GM12878 (cell line): Measurements from ENCODE around the gene M1AP.

Experiments used
- BCL11A ChIP-seq: IDR thresholded peaks from 2 replicates; pipeline ENCODE4 v1.6.1; 2011; ENCODE audit warnings: low read depth, low read length
- CHD1 ChIP-seq: IDR thresholded peaks from 2 replicates; pipeline ENCODE4 v1.6.1; 2012; ENCODE audit warnings: low read depth, low read length, improper control_type of control experiment
- HDAC2 ChIP-seq: fragments of 200-600 bp; sonication (generic); IDR thresholded peaks from 2 replicates; pipeline ENCODE4 v1.6.1; 2017
- JUND ChIP-seq: IDR thresholded peaks from 2 replicates; pipeline ENCODE4 v1.6.1; 2012; ENCODE audit warnings: low read depth, mild to moderate bottlenecking, low read length, improper control_type of control experiment, moderate library complexity
- POLR2A ChIP-seq: IDR thresholded peaks from 2 replicates; pipeline ENCODE4 v1.6.1; 2011; ENCODE audit warnings: low read depth, mild to moderate bottlenecking, low read length
- SP1 ChIP-seq: IDR thresholded peaks from one replicate; pipeline ENCODE4 v1.6.1; 2011; ENCODE audit warnings: low read depth, low read length
- TBL1XR1 ChIP-seq: IDR thresholded peaks from 2 replicates; pipeline ENCODE4 v1.6.1; 2012; ENCODE audit warnings: low read depth, low read length, improper control_type of control experiment
- ZSCAN29 ChIP-seq: fragments of 450-650 bp; IDR thresholded peaks from 2 replicates; pipeline ENCODE4 v1.6.1; 2017; ENCODE audit warnings: mild to moderate bottlenecking, moderate library complexity
- TF ChIP-seq, protein P1 (sequence below): IDR thresholded peaks from 2 replicates; pipeline ENCODE4 v1.6.1; 2012; ENCODE audit warnings: low read length, inconsistent platforms
- TF ChIP-seq, protein P2 (sequence below), 3 experiments: IDR thresholded peaks in 2 of 3; conservative IDR thresholded peaks in 1 of 3; 2 replicates each; pipeline ENCODE4 v1.5.1; 2011; ENCODE audit warnings: low read depth in 3 of 3, low read length in 3 of 3, mild to moderate bottlenecking in 3 of 3, control low read depth in 2 of 3, moderate library complexity in 2 of 3, inconsistent platforms in 1 of 3, mixed read lengths in 1 of 3; ENCODE audit not compliant: control insufficient read depth in 2 of 3, insufficient read depth in 1 of 3; ENCODE audit errors: extremely low read depth in 1 of 3
- TF ChIP-seq, protein P3 (sequence below): IDR thresholded peaks from 2 replicates; pipeline ENCODE4 v1.6.1; 2012; ENCODE audit warnings: low read depth, low read length, improper control_type of control experiment

DNA sequence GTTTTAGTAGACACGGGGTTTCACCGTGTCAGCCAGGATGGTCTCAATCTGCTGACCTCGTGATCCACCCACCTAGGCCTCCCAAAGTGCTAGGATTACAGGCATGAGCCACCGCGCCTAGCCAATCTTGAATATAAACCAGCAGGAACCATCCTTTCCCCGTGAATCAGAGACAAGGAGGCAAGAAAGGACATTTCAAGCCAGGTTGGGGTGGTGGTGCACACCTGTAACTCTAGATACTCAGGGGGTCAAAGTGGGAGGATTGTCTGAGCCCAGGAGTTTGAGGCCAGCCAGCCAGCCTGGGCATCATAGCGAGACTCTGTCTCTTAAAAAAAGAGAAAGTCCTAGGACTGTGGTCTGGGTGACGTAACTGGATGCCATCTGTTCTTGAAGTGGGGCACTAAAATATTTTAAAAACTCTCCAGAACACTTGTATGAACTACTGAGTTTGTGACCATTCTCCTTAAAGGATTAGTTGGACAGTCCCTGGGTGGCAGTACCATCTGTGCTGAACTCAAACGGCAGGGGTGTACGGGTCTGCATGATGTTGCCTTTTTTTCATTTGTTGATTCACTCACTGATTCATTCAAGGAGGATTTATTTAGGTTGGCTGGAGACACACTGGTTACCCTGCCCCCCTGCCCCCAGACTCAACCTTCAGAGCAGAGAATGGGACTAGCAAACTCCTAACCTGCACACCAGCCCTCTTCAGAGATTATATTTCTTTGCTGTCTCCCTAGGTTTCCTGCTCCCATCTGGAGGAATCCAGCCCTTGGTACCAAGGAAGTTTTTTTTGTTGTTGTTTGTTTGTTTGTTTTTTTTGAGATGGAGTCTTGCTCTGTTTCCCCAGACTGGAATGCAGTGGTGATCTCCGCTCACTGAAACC lies 136.8 kb downstream of the M1AP start:
- TF ChIP-seq, protein P1, sequence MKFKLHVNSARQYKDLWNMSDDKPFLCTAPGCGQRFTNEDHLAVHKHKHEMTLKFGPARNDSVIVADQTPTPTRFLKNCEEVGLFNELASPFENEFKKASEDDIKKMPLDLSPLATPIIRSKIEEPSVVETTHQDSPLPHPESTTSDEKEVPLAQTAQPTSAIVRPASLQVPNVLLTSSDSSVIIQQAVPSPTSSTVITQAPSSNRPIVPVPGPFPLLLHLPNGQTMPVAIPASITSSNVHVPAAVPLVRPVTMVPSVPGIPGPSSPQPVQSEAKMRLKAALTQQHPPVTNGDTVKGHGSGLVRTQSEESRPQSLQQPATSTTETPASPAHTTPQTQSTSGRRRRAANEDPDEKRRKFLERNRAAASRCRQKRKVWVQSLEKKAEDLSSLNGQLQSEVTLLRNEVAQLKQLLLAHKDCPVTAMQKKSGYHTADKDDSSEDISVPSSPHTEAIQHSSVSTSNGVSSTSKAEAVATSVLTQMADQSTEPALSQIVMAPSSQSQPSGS, result no peak
- TF ChIP-seq, protein P2, sequence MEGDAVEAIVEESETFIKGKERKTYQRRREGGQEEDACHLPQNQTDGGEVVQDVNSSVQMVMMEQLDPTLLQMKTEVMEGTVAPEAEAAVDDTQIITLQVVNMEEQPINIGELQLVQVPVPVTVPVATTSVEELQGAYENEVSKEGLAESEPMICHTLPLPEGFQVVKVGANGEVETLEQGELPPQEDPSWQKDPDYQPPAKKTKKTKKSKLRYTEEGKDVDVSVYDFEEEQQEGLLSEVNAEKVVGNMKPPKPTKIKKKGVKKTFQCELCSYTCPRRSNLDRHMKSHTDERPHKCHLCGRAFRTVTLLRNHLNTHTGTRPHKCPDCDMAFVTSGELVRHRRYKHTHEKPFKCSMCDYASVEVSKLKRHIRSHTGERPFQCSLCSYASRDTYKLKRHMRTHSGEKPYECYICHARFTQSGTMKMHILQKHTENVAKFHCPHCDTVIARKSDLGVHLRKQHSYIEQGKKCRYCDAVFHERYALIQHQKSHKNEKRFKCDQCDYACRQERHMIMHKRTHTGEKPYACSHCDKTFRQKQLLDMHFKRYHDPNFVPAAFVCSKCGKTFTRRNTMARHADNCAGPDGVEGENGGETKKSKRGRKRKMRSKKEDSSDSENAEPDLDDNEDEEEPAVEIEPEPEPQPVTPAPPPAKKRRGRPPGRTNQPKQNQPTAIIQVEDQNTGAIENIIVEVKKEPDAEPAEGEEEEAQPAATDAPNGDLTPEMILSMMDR (IDR thresholded peaks at IDR 0.05 in 2 of 3, conservative IDR thresholded peaks at IDR 0.05 in 1 of 3; ENCODE audit: control insufficient read depth in 2 of 3, extremely low read depth in 1 of 3, insufficient read depth in 1 of 3, low read depth in 3 of 3, low read length in 3 of 3), result no peak
- TF ChIP-seq BCL11A (no peak), JUND (no peak), POLR2A (no peak), SP1 (no peak), HDAC2 (no peak), CHD1 (no peak), ZSCAN29 (no peak), TBL1XR1 (no peak)
- TF ChIP-seq, protein P3, sequence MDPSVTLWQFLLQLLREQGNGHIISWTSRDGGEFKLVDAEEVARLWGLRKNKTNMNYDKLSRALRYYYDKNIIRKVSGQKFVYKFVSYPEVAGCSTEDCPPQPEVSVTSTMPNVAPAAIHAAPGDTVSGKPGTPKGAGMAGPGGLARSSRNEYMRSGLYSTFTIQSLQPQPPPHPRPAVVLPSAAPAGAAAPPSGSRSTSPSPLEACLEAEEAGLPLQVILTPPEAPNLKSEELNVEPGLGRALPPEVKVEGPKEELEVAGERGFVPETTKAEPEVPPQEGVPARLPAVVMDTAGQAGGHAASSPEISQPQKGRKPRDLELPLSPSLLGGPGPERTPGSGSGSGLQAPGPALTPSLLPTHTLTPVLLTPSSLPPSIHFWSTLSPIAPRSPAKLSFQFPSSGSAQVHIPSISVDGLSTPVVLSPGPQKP, result no peak
